Testis (tissue), 2 donors: Measurements from ENCODE around the gene CGB1.
"Not testable (repeated sequence)": the region's sequence is repeated elsewhere in the genome, so short reads cannot be mapped to it uniquely, and the experiment has no call there.

Source experiments
- POLR2A ChIP-seq: fragments of 450-650 bp; IDR thresholded peaks from one replicate; pipeline ENCODE4 v1.6.1; 2017; ENCODE audit warnings: antibody characterized with exemption, mild to moderate bottlenecking, moderate library complexity
- TF ChIP-seq, protein P1 (sequence below), 3 experiments: fragments of 450-650 bp in 2 of 3; fragments of 200-600 bp in 1 of 3; sonication (generic) in 1 of 3; IDR thresholded peaks; one replicate each; pipeline ENCODE4 v1.5.1; 2016 to 2019; ENCODE audit warnings: antibody characterized with exemption in 3 of 3, mild to moderate bottlenecking in 2 of 3, moderate library complexity in 1 of 3

DNA sequence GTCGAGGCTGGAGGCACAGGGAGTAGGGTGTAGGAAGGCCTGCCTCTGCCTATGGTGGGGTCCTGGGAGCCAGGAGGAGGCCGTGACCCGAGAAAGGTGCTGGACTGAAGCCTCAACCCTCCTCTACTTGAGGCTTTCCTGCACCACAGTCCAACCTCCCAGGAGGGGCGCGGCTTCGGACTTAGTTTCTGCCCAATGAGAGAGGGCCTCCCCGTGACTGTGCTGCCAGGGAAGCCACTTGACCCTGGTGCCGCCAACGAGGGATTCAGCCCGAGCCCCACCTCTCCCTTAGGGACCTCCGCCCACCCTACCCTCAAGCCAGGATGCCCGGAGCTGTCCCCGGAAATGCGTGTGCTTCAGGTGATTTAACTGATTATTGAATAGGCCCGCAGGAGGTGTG lies 12.5 kb downstream of the CGB1 start, which contains the start of gene CGB3:
- TF ChIP-seq, protein P1, sequence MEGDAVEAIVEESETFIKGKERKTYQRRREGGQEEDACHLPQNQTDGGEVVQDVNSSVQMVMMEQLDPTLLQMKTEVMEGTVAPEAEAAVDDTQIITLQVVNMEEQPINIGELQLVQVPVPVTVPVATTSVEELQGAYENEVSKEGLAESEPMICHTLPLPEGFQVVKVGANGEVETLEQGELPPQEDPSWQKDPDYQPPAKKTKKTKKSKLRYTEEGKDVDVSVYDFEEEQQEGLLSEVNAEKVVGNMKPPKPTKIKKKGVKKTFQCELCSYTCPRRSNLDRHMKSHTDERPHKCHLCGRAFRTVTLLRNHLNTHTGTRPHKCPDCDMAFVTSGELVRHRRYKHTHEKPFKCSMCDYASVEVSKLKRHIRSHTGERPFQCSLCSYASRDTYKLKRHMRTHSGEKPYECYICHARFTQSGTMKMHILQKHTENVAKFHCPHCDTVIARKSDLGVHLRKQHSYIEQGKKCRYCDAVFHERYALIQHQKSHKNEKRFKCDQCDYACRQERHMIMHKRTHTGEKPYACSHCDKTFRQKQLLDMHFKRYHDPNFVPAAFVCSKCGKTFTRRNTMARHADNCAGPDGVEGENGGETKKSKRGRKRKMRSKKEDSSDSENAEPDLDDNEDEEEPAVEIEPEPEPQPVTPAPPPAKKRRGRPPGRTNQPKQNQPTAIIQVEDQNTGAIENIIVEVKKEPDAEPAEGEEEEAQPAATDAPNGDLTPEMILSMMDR (IDR thresholded peaks at IDR 0.05): not testable (repeated sequence)
- not testable (repeated sequence) for TF ChIP-seq POLR2A
